ENCODE results near the gene LOXHD1.

- TF ChIP-seq, protein P1, sequence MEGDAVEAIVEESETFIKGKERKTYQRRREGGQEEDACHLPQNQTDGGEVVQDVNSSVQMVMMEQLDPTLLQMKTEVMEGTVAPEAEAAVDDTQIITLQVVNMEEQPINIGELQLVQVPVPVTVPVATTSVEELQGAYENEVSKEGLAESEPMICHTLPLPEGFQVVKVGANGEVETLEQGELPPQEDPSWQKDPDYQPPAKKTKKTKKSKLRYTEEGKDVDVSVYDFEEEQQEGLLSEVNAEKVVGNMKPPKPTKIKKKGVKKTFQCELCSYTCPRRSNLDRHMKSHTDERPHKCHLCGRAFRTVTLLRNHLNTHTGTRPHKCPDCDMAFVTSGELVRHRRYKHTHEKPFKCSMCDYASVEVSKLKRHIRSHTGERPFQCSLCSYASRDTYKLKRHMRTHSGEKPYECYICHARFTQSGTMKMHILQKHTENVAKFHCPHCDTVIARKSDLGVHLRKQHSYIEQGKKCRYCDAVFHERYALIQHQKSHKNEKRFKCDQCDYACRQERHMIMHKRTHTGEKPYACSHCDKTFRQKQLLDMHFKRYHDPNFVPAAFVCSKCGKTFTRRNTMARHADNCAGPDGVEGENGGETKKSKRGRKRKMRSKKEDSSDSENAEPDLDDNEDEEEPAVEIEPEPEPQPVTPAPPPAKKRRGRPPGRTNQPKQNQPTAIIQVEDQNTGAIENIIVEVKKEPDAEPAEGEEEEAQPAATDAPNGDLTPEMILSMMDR (IDR thresholded peaks at IDR 0.05; ENCODE audit: insufficient read depth, low read length): no peak
- TF ChIP-seq, protein P2, sequence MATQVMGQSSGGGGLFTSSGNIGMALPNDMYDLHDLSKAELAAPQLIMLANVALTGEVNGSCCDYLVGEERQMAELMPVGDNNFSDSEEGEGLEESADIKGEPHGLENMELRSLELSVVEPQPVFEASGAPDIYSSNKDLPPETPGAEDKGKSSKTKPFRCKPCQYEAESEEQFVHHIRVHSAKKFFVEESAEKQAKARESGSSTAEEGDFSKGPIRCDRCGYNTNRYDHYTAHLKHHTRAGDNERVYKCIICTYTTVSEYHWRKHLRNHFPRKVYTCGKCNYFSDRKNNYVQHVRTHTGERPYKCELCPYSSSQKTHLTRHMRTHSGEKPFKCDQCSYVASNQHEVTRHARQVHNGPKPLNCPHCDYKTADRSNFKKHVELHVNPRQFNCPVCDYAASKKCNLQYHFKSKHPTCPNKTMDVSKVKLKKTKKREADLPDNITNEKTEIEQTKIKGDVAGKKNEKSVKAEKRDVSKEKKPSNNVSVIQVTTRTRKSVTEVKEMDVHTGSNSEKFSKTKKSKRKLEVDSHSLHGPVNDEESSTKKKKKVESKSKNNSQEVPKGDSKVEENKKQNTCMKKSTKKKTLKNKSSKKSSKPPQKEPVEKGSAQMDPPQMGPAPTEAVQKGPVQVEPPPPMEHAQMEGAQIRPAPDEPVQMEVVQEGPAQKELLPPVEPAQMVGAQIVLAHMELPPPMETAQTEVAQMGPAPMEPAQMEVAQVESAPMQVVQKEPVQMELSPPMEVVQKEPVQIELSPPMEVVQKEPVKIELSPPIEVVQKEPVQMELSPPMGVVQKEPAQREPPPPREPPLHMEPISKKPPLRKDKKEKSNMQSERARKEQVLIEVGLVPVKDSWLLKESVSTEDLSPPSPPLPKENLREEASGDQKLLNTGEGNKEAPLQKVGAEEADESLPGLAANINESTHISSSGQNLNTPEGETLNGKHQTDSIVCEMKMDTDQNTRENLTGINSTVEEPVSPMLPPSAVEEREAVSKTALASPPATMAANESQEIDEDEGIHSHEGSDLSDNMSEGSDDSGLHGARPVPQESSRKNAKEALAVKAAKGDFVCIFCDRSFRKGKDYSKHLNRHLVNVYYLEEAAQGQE (IDR thresholded peaks at IDR 0.05; ENCODE audit: insufficient replicate concordance, low read depth): no peak
- TF ChIP-seq SPI1 (IDR thresholded peaks at IDR 0.05; ENCODE audit: borderline replicate concordance, low read depth): no peak
- TF ChIP-seq POLR2AphosphoS5 (IDR thresholded peaks at IDR 0.05; ENCODE audit: low read depth): no peak
Measured at GRCh38 chr18:46574000-46574742, 82.8 kb downstream of the LOXHD1 start.
